Transverse colon (tissue), 4 donors: Measurements from ENCODE around the gene PHACTR3.

Source experiments
- CTCF ChIP-seq, 5 experiments: fragments of 200-600 bp in 3 of 5; fragments of 450-650 bp in 2 of 5; sonication (generic) in 3 of 5; IDR thresholded peaks; 1 replicate in 2 of 5; 2 replicates in 3 of 5; pipeline ENCODE4 v1.5.1; 2016 to 2017; ENCODE audit warnings: antibody characterized with exemption in 5 of 5, inconsistent platforms in 3 of 5, mild to moderate bottlenecking in 2 of 5, moderate library complexity in 1 of 5
- POLR2A ChIP-seq: fragments of 450-650 bp; IDR thresholded peaks from one replicate; pipeline ENCODE4 v1.6.1; 2016; ENCODE audit warnings: antibody characterized with exemption, mild to moderate bottlenecking, moderate library complexity
- POLR2AphosphoS5 ChIP-seq, 3 donors: sonication (generic); formaldehyde crosslinking; IDR thresholded peaks; one replicate each; pipeline ENCODE4 v1.6.1; 2016; ENCODE audit warnings: antibody characterized with exemption in 3 of 3

GRCh38 chr20:59730722-59731121 is 126.4 kb downstream of the PHACTR3 start:
- TF ChIP-seq CTCF (IDR thresholded peaks at IDR 0.05) (no peak), POLR2A (no peak), POLR2AphosphoS5 (IDR thresholded peaks at IDR 0.05) (no peak)
